ENCODE data around the gene TMEM125. TPM values are rescaled to one million over a fixed set of nuclear protein-coding genes. Genes with fewer than 3 reads are reported as not detected.

TMEM125 gene
- total RNA-seq, 1 donor from 2014 or later, result 0.73 TPM

GRCh38 chr1:43284546-43285110 is 14.8 kb downstream of the TMEM125 start:
- Histone ChIP-seq H3K4me1 (peaks cover 13% of the 10 kb centered on the region), H3K4me3 (no peak overlapping the region), H3K36me3 (no peaks in the 10 kb centered on the region), H3K9ac (no peak overlapping the region), H3K9me3 (ENCODE audit: low read depth) (no peaks in the 10 kb centered on the region), H3F3A (ENCODE audit: low read depth) (no peaks in the 10 kb centered on the region), H2AFZ (replicated peaks) (no peak overlapping the region), H3K27ac (no peak overlapping the region), H3K4me2 (no peak overlapping the region), H3K79me2 (ENCODE audit: low read depth) (no peaks in the 10 kb centered on the region), H3K27me3 (no peaks in the 10 kb centered on the region), H4K20me1 (ENCODE audit: low read depth) (no peaks in the 10 kb centered on the region)
- Mint-ChIP-seq H3K36me3 (no peaks in the 10 kb centered on the region), H3K4me1 (peaks cover 20% of the 10 kb centered on the region), H3K27me3 (ENCODE audit: insufficient read depth, low read depth) (peaks cover 10% of the 10 kb centered on the region), H3K27ac (peak overlapping the region; percentile 78), H3K4me3 (no peak overlapping the region), H3K9me3 (peaks cover 6% of the 10 kb centered on the region)
- DNase-seq (ENCODE audit: low spot score), result no peak
- TF ChIP-seq EZH2 (IDR thresholded peaks at IDR 0.05), result no peak
- no peak for TF ChIP-seq CTCF (IDR thresholded peaks at IDR 0.05)
- TF ChIP-seq EZH2phosphoT487 (IDR thresholded peaks at IDR 0.05), result no peak

- H3K4me1 ChIP-seq, result peaks cover 13% of the 10 kb centered on the region
- H3K27ac Mint-ChIP-seq, result peak within 1 kb of the TSS; percentile 78
- H4K20me1 ChIP-seq (ENCODE audit: low read depth), result no peaks in the 10 kb centered on the region
- H3K27me3 Mint-ChIP-seq (ENCODE audit: insufficient read depth, low read depth), result peaks cover 2% of the 10 kb centered on the region
- H3K36me3 Mint-ChIP-seq, result no peaks in the 10 kb centered on the region
- H2AFZ ChIP-seq (replicated peaks), result peak within 1 kb of the TSS; percentile 13
- no peaks in the 10 kb centered on the region for H3F3A ChIP-seq (ENCODE audit: low read depth)
- no peaks in the 10 kb centered on the region for H3K36me3 ChIP-seq
- no peak within 1 kb of the TSS for H3K4me3 Mint-ChIP-seq
- peak within 1 kb of the TSS; percentile 61 for H3K4me2 ChIP-seq
- TF ChIP-seq CTCF (IDR thresholded peaks at IDR 0.05) (peak; percentile 27), EZH2 (IDR thresholded peaks at IDR 0.05) (no peak)
- H3K79me2 ChIP-seq (ENCODE audit: low read depth), result no peaks in the 10 kb centered on the region
- no peak within 1 kb of the TSS for H3K27ac ChIP-seq
- H3K4me3 ChIP-seq, result peak within 1 kb of the TSS; percentile 7
- H3K9me3 ChIP-seq (ENCODE audit: low read depth), result no peaks in the 10 kb centered on the region
- peaks cover 2% of the 10 kb centered on the region for H3K9me3 Mint-ChIP-seq
- H3K4me1 Mint-ChIP-seq, result peaks cover 17% of the 10 kb centered on the region
- no peak within 1 kb of the TSS for H3K9ac ChIP-seq
- DNase-seq (ENCODE audit: low spot score), result peak; percentile 34
- H3K27me3 ChIP-seq, result no peaks in the 10 kb centered on the region
Observed at GRCh38 chr1:43285269-43285990, 15.6 kb downstream of the TMEM125 start, which contains the start of gene C1orf210. C1orf210 (minus strand) TSS chr1:43285581; CDS start chr1:43283270, 2,311 bp downstream.

- H3K36me3 Mint-ChIP-seq, result no peaks in the 10 kb centered on the region
- no peak for DNase-seq (ENCODE audit: low spot score)
- peak overlapping the region; percentile 31 for H3K27ac Mint-ChIP-seq
- H3F3A ChIP-seq (ENCODE audit: low read depth), result no peaks in the 10 kb centered on the region
- H3K36me3 ChIP-seq, result no peaks in the 10 kb centered on the region
- no peak overlapping the region for H3K4me2 ChIP-seq
- no peak overlapping the region for H3K4me3 Mint-ChIP-seq
- H3K9me3 Mint-ChIP-seq, result peaks cover 2% of the 10 kb centered on the region
- H3K4me1 ChIP-seq, result peaks cover 13% of the 10 kb centered on the region
- H3K9ac ChIP-seq, result no peak overlapping the region
- no peaks in the 10 kb centered on the region for H3K27me3 ChIP-seq
- peaks cover 12% of the 10 kb centered on the region for H3K4me1 Mint-ChIP-seq
- H4K20me1 ChIP-seq (ENCODE audit: low read depth), result no peaks in the 10 kb centered on the region
- H2AFZ ChIP-seq (replicated peaks), result no peak overlapping the region
- H3K79me2 ChIP-seq (ENCODE audit: low read depth), result no peaks in the 10 kb centered on the region
- no peak overlapping the region for H3K4me3 ChIP-seq
- TF ChIP-seq EZH2phosphoT487 (IDR thresholded peaks at IDR 0.05) (no peak), CTCF (IDR thresholded peaks at IDR 0.05) (no peak), EZH2 (IDR thresholded peaks at IDR 0.05) (no peak)
- H3K27me3 Mint-ChIP-seq (ENCODE audit: insufficient read depth, low read depth), result peaks cover 2% of the 10 kb centered on the region
- no peak overlapping the region for H3K27ac ChIP-seq
- no peaks in the 10 kb centered on the region for H3K9me3 ChIP-seq (ENCODE audit: low read depth)
Observed at GRCh38 chr1:43286115-43286514, 16.3 kb downstream of the TMEM125 start.
